Peyer's patch (tissue), 4 donors: ENCODE results near the gene CMC4.

Source experiments
- CTCF ChIP-seq, 6 experiments: fragments of 450-650 bp in 4 of 6; fragments of 200-600 bp in 2 of 6; sonication (generic) in 1 of 6; IDR thresholded peaks; one replicate each; pipeline ENCODE4 v1.5.1; 2017 to 2019; ENCODE audit warnings: antibody characterized with exemption in 6 of 6, mild to moderate bottlenecking in 3 of 6, moderate library complexity in 1 of 6
- POLR2A ChIP-seq, 2 donors: fragments of 450-650 bp; IDR thresholded peaks; one replicate each; pipeline ENCODE4 v1.5.1; 2017; ENCODE audit warnings: antibody characterized with exemption in 2 of 2, mild to moderate bottlenecking in 2 of 2, moderate library complexity in 2 of 2

- TF ChIP-seq POLR2A (IDR thresholded peaks at IDR 0.05) (no peak), CTCF (IDR thresholded peaks at IDR 0.05) (no peak)
Measured at GRCh38 chrX:155035688-155036087, 35.2 kb downstream of the CMC4 start.
